BJ (cell line): ENCODE measurements around the gene MEIG1. TPM values are rescaled to one million over a fixed set of nuclear protein-coding genes. Genes with fewer than 3 reads are reported as not detected.
"Not testable (repeated sequence)": the region's sequence is repeated elsewhere in the genome, so short reads cannot be mapped to it uniquely, and the experiment has no call there.

Experiments
- CTCF ChIA-PET: fragments of 350-600 bp; formaldehyde crosslinking; extraction: SDS; loops from one replicate; lab custom pipeline; 2021; ENCODE audit warnings: antibody characterized with exemption, inconsistent platforms; lab: Yijun Ruan, JAX
- POLR2A ChIA-PET: fragments of 300-600 bp; sonication (Branson Sonifier 250); formaldehyde crosslinking; extraction: SDS; loops from one replicate; lab custom pipeline; 2021; ENCODE audit warnings: antibody characterized with exemption; lab: Charles Lee
- DNase-seq: peaks from one replicate; pipeline ENCODE4 v3.0.0-alpha.2; 2011; ENCODE audit warnings: low read depth
- H3K27me3 ChIP-seq: 2 replicates; pipeline ENCODE4 v1.6.0; 2011; ENCODE audit warnings: low read length; ENCODE audit not compliant: control insufficient read depth, insufficient read depth
- H3K36me3 ChIP-seq: 2 replicates; pipeline ENCODE4 v1.5.1; 2011; ENCODE audit warnings: low read length; ENCODE audit not compliant: control insufficient read depth, insufficient read depth
- H3K4me3 ChIP-seq: 2 replicates; pipeline ENCODE4 v1.5.1; 2011; ENCODE audit warnings: low read depth, mild to moderate bottlenecking, control low read depth, low read length
- polyA plus RNA-seq: library from polyadenylated mRNA; depleted of rRNA; stranded (reverse); fragments of >200 nt; gene quantifications from 2 replicates; pipeline ENCODE4 v1.2.3, GENCODE V29; 2011
- TF ChIP-seq, protein P1 (sequence below): IDR thresholded peaks from 2 replicates; pipeline ENCODE4 v1.5.1; 2011; ENCODE audit warnings: low read depth, mild to moderate bottlenecking, control low read depth, inconsistent platforms, low read length, moderate library complexity; ENCODE audit not compliant: insufficient read depth

The MEIG1 gene
- polyA plus RNA-seq, 1 experiment: not detected

DNA sequence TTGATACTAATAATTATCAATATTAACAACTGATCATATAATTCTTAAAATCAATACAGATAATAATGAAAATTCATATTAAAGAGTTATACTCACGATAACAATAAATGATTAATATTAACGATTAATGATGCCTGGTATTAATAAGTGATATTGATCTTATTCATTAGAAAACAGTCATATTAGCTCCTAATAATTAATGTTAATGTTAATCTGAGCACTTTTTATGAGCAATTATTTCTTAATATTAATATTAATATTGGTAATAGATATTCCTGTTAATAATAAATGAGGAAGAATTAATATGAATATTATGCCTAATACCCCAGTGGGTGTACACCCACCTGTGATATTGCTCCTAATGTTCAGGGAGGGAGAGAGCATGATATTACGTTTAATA lies 23.6 kb downstream of the MEIG1 start:
- ChIA-PET CTCF (no interaction called here), POLR2A (no interaction called here)
- Histone ChIP-seq H3K4me3 (no peak overlapping the region), H3K27me3 (no peaks in the 10 kb centered on the region), H3K36me3 (no peaks in the 10 kb centered on the region)
- TF ChIP-seq, protein P1, sequence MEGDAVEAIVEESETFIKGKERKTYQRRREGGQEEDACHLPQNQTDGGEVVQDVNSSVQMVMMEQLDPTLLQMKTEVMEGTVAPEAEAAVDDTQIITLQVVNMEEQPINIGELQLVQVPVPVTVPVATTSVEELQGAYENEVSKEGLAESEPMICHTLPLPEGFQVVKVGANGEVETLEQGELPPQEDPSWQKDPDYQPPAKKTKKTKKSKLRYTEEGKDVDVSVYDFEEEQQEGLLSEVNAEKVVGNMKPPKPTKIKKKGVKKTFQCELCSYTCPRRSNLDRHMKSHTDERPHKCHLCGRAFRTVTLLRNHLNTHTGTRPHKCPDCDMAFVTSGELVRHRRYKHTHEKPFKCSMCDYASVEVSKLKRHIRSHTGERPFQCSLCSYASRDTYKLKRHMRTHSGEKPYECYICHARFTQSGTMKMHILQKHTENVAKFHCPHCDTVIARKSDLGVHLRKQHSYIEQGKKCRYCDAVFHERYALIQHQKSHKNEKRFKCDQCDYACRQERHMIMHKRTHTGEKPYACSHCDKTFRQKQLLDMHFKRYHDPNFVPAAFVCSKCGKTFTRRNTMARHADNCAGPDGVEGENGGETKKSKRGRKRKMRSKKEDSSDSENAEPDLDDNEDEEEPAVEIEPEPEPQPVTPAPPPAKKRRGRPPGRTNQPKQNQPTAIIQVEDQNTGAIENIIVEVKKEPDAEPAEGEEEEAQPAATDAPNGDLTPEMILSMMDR: no peak
- DNase-seq: no peak

DNA sequence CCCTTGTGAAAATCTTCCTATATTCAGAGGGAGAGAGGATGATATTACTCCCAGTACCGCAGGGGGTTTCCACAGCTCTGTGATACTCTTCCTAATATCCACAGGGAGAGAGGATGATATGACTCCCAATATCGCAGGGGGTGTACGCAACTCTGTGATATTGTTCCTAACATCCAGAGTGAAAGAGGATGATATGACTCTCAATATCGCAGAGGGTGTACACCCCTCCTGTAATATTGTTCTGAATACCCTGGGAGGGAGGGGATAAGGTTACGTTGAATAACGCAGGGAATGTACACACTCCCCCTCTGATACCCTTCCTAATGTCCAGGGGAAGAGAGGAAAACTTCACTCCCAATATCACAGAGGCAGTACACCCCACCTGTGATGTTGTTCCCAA lies 30.4 kb downstream of the MEIG1 start:
- H3K4me3 ChIP-seq, CTCF ChIA-PET, DNase-seq, H3K36me3 ChIP-seq, POLR2A ChIA-PET, H3K27me3 ChIP-seq: not testable (repeated sequence)

DNA sequence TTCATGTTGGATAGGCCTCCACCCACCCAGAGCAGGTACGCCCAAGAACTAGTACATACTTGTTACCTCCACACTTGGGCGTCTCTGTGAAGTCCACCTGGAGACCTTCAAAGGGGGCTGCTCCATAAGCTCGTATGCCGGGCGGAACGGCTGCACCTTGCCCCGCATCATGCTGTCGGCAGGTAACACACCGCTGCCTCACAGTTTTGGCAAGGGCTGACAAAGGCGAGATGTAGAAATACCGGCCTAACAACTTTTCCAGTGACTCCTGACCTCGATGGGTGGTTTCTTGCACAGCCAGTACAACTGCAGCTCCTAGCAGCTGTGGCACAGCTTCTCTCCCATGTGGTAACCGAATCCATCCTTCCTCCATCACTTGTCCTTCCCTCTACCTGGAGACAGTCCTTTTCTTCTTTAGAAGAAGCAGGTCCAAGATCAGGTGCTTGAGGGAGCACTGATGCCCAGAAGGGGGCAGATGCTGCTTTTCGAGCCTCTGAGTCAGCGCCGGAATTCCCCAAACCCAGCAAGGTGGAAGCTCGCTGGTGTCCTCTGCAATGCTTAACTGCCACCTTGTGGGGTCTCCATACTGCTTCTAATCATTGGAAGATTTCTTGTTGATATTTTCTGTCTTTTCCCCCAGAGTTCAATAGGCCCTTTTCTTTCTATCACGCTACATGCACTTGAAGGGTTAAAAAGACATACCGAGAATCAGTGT lies 32.0 kb downstream of the MEIG1 start:
- H3K36me3 ChIP-seq, POLR2A ChIA-PET, H3K27me3 ChIP-seq, H3K4me3 ChIP-seq, DNase-seq: not testable (repeated sequence)
- CTCF ChIA-PET: interaction anchor here (2.3 kb wide), 1 partner anchor 115 kb away, joined by 9 read pairs; no protein-coding TSS in a partner anchor
- TF ChIP-seq, protein P1: peak; percentile 40

DNA sequence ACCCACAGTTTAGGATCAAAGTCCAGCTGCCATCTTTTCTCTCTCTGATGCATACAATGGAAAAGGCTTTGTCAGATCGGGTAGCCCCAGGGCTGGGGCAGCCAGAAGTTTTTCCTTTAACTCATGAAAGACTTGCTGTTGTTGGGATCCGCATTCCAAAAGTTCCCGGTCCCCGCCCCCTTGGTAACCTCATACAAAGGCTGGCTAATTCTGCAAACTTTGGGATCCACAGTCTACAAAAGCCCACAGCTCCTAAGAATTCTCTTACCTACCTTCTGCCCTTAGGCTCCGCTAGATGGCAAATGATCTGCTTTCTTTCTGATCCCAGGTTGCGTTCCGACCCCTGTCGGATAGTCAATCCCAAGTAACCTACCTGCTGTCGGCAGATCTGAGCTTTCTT lies 33.1 kb downstream of the MEIG1 start:
- not testable (repeated sequence) for H3K36me3 ChIP-seq, H3K27me3 ChIP-seq, H3K4me3 ChIP-seq, DNase-seq
- CTCF ChIA-PET: interaction anchor here (2.3 kb wide), 1 partner anchor 114 kb away, joined by 9 read pairs; no protein-coding TSS in a partner anchor
- POLR2A ChIA-PET: interaction anchor here (0.6 kb wide), 1 partner anchor 28 kb away, joined by 7 read pairs; no protein-coding TSS in a partner anchor

DNA sequence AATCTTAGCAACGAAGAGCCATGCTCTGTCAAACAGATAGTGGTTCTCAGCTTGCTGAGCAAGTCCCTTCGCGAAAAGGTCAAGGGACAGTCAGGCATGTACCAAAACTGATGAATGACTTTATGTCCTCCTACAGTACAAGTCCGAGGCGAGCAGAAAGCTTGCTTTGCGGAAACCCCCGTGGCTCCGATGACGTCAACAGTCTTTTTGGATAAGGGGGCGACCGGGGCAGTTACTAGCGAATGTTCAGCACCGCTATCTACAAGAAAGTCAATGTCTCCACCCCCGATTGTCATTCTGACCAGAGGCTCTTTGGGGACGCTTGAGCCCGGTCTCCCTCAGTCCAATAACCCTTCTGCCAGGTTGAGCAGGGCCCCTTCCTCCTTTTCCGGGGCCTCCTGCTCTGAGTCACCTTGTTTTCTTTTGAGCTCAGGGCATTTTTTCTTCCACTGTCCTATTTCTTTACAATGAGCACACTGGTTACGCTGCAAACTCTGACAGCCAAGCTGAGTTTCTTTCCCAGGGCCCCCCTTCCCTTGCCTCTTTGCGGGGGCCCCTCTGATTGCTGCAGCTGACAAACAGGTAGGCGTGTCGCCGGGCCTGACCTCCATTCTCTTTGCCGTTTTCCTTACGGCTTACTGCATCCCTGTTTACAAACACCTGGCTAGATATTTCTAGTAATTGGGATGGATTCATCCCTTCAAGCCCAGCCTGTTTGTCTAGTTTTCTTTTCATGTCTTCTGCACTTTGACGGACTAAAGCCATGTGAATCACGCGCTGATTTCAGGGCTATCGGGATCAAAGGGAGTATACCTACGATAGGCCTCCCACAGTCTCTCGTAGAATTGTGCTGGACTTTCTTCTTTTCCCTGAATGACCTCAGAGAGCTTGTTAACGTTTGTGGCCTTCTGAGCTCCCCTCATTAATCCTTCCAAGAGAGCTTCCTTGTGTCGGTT lies 34.6 kb downstream of the MEIG1 start:
- DNase-seq, CTCF ChIA-PET, H3K27me3 ChIP-seq, H3K4me3 ChIP-seq, H3K36me3 ChIP-seq, POLR2A ChIA-PET: not testable (repeated sequence)

DNA sequence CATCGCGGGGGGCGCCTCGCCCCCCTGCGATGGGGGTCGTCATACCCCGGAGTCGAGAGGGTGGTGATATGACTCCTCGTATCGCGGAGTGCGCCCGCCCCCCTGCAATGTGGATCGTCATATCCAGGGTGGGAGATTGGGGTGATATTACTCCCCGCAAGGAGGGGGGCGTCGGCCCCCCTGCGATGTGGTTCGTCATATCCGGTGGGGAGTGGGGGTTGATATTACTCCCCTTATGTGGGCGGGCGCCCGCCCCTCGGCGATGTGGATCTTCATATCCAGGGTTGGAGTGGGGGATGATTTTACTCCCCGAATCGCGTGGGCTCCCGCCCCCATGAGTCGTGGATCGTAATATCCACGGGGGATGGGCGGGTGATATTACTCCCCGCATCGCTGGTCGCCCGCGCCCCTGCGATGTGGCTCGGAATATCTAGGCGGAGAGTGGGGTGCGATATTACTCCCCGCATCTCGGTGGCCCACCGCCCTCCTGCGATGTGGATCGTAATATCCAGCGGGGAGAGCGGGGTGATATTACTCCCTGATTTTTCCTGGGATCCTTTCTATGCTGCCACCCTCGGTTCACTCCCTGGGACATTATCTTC lies 36.9 kb downstream of the MEIG1 start:
- peak overlapping the region; percentile 18 for H3K4me3 ChIP-seq
- H3K36me3 ChIP-seq: no peaks in the 10 kb centered on the region
- peaks cover 1% of the 10 kb centered on the region; the same call in 1 of the 2 replicates for H3K27me3 ChIP-seq
- CTCF ChIA-PET: no interaction called here
- TF ChIP-seq, protein P1: no peak
- DNase-seq: no peak
- POLR2A ChIA-PET: no interaction called here

DNA sequence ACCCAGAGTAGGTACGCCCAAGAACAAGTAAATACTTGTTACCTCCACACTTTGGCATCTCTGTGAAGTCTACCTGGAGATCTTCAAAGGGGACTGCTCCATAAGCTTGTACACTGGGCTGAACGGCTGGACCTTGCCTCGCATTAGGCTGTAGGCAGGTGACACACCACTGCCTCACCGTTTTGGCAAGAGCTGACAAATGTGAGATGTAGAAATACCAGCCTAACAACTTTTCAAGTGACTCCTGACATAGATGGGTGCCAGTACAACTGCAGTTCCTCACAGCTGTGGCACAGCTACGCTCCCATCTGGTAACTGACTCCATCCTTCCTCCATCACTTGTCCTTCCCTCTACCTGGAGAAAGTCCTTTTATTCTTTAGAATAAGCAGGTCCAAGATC lies 54.3 kb downstream of the MEIG1 start:
- H3K36me3 ChIP-seq, CTCF ChIA-PET, POLR2A ChIA-PET, H3K27me3 ChIP-seq, DNase-seq, H3K4me3 ChIP-seq: not testable (repeated sequence)
